Vagina (tissue), 2 donors: ENCODE results near the gene TESPA1. TPM values are rescaled to one million over a fixed set of nuclear protein-coding genes. Genes with fewer than 3 reads are reported as not detected.

Source experiments
- DNase-seq, 2 donors: peaks; one replicate each; pipeline ENCODE4 v3.0.0-alpha.2; 2017; ENCODE audit errors: extremely low spot score in 2 of 2
- H3K27ac ChIP-seq: fragments of 200-600 bp; sonication (generic); one replicate; pipeline ENCODE4 v1.5.1; 2019
- H3K27me3 ChIP-seq: fragments of 200-600 bp; sonication (generic); one replicate; pipeline ENCODE4 v1.5.1; 2019
- H3K36me3 ChIP-seq, 2 donors: fragments of 200-600 bp; sonication (generic); one replicate each; pipeline ENCODE4 v1.5.1; 2017 to 2019
- H3K4me1 ChIP-seq: fragments of 200-600 bp; sonication (generic); one replicate; pipeline ENCODE4 v1.5.1; 2019
- H3K4me3 ChIP-seq, 2 donors: fragments of 200-600 bp; sonication (generic); 1 replicate in 1 of 2; 2 replicates in 1 of 2; pipeline ENCODE4 v1.5.1; 2016 to 2019
- H3K9me3 ChIP-seq: fragments of 200-600 bp; sonication (generic); one replicate; pipeline ENCODE4 v1.5.1; 2019
- CTCF ChIP-seq, 3 experiments: fragments of 450-650 bp in 2 of 3; fragments of 200-600 bp in 1 of 3; sonication (generic) in 1 of 3; IDR thresholded peaks; one replicate each; pipeline ENCODE4 v1.5.1; 2017 to 2019; ENCODE audit warnings: antibody characterized with exemption in 3 of 3, mild to moderate bottlenecking in 2 of 3, moderate library complexity in 2 of 3
- POLR2A ChIP-seq, 2 donors: fragments of 450-650 bp; IDR thresholded peaks; one replicate each; pipeline ENCODE4 v1.6.1; 2017; ENCODE audit warnings: antibody characterized with exemption in 2 of 2, mild to moderate bottlenecking in 2 of 2, moderate library complexity in 2 of 2
- POLR2AphosphoS5 ChIP-seq, 2 donors: sonication (generic); formaldehyde crosslinking; IDR thresholded peaks; one replicate each; pipeline ENCODE4 v1.9.0; 2017; ENCODE audit warnings: antibody characterized with exemption in 2 of 2, mild to moderate bottlenecking in 2 of 2, low read depth in 1 of 2; ENCODE audit not compliant: insufficient read depth in 1 of 2
- intact Hi-C: fragments of 100-400 bp; cut with DNase I; formaldehyde crosslinking; loops from one replicate; pipeline ENCODE4 v1.15.1; 2023
- total RNA-seq: library from RNA; depleted of rRNA; stranded (reverse); fragments of >200 nt; gene quantifications from one replicate; pipeline ENCODE4 v1.2.3, GENCODE V29; 2016

The TESPA1 gene
- total RNA-seq, 1 donor from 2014 or later = 2.5 TPM

GRCh38 chr12:54983536-54984101, 943 bp downstream of the TESPA1 start:
- Histone ChIP-seq H3K4me3 (no peak overlapping the region), H3K27ac (no peak overlapping the region)
- DNase-seq = no peak

GRCh38 chr12:54981796-54982195, 2.8 kb downstream of the TESPA1 start:
- H3K4me1 ChIP-seq = no peaks in the 10 kb centered on the region
- H3K27ac ChIP-seq = no peak overlapping the region
- H3K4me3 ChIP-seq = no peak overlapping the region

More at GRCh38 chr12:54983536-54984101, 943 bp downstream of the TESPA1 start:
- TF ChIP-seq POLR2A (IDR thresholded peaks at IDR 0.05) (no peak), CTCF (IDR thresholded peaks at IDR 0.05) (no peak), POLR2AphosphoS5 (IDR thresholded peaks at IDR 0.05; ENCODE audit: insufficient read depth in 1 of 2, low read depth in 1 of 2) (no peak)
- intact Hi-C loops = no loop called here
- Histone ChIP-seq H3K4me1 (peaks cover 4% of the 10 kb centered on the region), H3K36me3 (no peaks in the 10 kb centered on the region), H3K27me3 (no peaks in the 10 kb centered on the region), H3K9me3 (no peaks in the 10 kb centered on the region)

GRCh38 chr12:54980341-54980740, 4.2 kb downstream of the TESPA1 start:
- H3K4me1 ChIP-seq = no peaks in the 10 kb centered on the region
- DNase-seq = no peak
- no peaks in the 10 kb centered on the region for H3K36me3 ChIP-seq
- intact Hi-C loops = no loop called here
- no peak overlapping the region for H3K4me3 ChIP-seq
- no peak for TF ChIP-seq POLR2A (IDR thresholded peaks at IDR 0.05)
- TF ChIP-seq POLR2AphosphoS5 (IDR thresholded peaks at IDR 0.05; ENCODE audit: insufficient read depth in 1 of 2, low read depth in 1 of 2) = no peak
- TF ChIP-seq CTCF (IDR thresholded peaks at IDR 0.05) = no peak
- no peaks in the 10 kb centered on the region for H3K9me3 ChIP-seq
- no peaks in the 10 kb centered on the region for H3K27me3 ChIP-seq
- no peak overlapping the region for H3K27ac ChIP-seq

More at GRCh38 chr12:54981796-54982195, 2.8 kb downstream of the TESPA1 start:
- intact Hi-C loops = no loop called here
- Histone ChIP-seq H3K27me3 (no peaks in the 10 kb centered on the region), H3K36me3 (no peaks in the 10 kb centered on the region), H3K9me3 (no peaks in the 10 kb centered on the region)
- TF ChIP-seq POLR2A (IDR thresholded peaks at IDR 0.05) = no peak
- no peak for TF ChIP-seq POLR2AphosphoS5 (IDR thresholded peaks at IDR 0.05; ENCODE audit: insufficient read depth in 1 of 2, low read depth in 1 of 2)
- no peak for TF ChIP-seq CTCF (IDR thresholded peaks at IDR 0.05)
- no peak for DNase-seq

- no peak overlapping the region for H3K4me3 ChIP-seq
- no peaks in the 10 kb centered on the region for H3K9me3 ChIP-seq
- H3K27ac ChIP-seq = no peak overlapping the region
- H3K36me3 ChIP-seq = no peaks in the 10 kb centered on the region
- H3K27me3 ChIP-seq = no peaks in the 10 kb centered on the region
- no peak for DNase-seq
- intact Hi-C loops = no loop called here
- no peaks in the 10 kb centered on the region for H3K4me1 ChIP-seq
- no peak for TF ChIP-seq POLR2AphosphoS5 (IDR thresholded peaks at IDR 0.05; ENCODE audit: insufficient read depth in 1 of 2, low read depth in 1 of 2)
- TF ChIP-seq CTCF (IDR thresholded peaks at IDR 0.05) = no peak
- TF ChIP-seq POLR2A (IDR thresholded peaks at IDR 0.05) = no peak
Measured at GRCh38 chr12:54977857-54978256, 6.7 kb downstream of the TESPA1 start.

- Histone ChIP-seq H3K36me3 (no peaks in the 10 kb centered on the region), H3K27ac (no peak overlapping the region), H3K9me3 (no peaks in the 10 kb centered on the region), H3K27me3 (no peaks in the 10 kb centered on the region), H3K4me1 (no peaks in the 10 kb centered on the region), H3K4me3 (no peak overlapping the region)
- TF ChIP-seq POLR2A (IDR thresholded peaks at IDR 0.05) = no peak
- no peak for TF ChIP-seq POLR2AphosphoS5 (IDR thresholded peaks at IDR 0.05; ENCODE audit: insufficient read depth in 1 of 2, low read depth in 1 of 2)
- TF ChIP-seq CTCF (IDR thresholded peaks at IDR 0.05) = no peak
- no peak for DNase-seq
- intact Hi-C loops = no loop called here
Measured at GRCh38 chr12:54977155-54977554, 7.4 kb downstream of the TESPA1 start.
